Uterus (tissue), 2 donors: Measurements from ENCODE around the gene DROSHA.

ENCODE experiments used
- POLR2A ChIP-seq, 2 donors: fragments of 450-650 bp; IDR thresholded peaks; one replicate each; pipeline ENCODE4 v1.6.1; 2016; ENCODE audit warnings: antibody characterized with exemption in 2 of 2, mild to moderate bottlenecking in 1 of 2, moderate library complexity in 1 of 2
- TF ChIP-seq, protein P1 (sequence below), 4 experiments: fragments of 200-600 bp in 2 of 4; fragments of 450-650 bp in 2 of 4; sonication (generic) in 2 of 4; IDR thresholded peaks; one replicate each; pipeline ENCODE4 v1.5.1; 2016 to 2019; ENCODE audit warnings: antibody characterized with exemption in 4 of 4, mild to moderate bottlenecking in 2 of 4, moderate library complexity in 1 of 4

DNA sequence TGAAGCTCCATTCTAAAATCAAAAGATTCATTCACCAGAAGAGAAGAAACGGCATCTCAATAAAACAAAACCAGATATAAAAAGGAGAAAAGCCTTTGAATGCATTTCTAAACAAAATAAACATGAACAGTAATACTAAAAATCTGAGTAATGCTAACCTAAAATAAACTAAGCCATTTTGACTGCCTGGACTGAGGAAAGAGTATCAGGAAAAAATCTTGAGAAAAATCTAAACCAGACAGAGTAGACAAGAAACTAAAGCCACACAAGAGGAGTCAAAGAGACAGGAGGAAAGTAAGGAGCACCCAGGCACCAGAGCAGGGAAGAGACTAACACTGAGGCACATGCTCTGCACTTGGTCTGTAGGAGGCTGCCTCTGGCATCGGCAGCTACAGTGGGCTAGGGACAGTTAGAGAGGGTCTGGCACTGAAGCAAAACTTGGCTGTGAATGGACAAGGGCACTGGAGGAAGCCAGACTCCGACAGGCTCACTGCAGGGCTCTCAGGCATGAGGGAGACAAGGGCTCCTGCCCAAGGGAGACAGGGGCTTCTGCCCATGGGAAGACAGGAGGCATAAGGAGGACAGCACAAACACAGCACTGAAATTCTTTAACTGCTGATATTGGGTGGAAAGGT is 50.2 kb downstream of the DROSHA start:
- TF ChIP-seq, protein P1, sequence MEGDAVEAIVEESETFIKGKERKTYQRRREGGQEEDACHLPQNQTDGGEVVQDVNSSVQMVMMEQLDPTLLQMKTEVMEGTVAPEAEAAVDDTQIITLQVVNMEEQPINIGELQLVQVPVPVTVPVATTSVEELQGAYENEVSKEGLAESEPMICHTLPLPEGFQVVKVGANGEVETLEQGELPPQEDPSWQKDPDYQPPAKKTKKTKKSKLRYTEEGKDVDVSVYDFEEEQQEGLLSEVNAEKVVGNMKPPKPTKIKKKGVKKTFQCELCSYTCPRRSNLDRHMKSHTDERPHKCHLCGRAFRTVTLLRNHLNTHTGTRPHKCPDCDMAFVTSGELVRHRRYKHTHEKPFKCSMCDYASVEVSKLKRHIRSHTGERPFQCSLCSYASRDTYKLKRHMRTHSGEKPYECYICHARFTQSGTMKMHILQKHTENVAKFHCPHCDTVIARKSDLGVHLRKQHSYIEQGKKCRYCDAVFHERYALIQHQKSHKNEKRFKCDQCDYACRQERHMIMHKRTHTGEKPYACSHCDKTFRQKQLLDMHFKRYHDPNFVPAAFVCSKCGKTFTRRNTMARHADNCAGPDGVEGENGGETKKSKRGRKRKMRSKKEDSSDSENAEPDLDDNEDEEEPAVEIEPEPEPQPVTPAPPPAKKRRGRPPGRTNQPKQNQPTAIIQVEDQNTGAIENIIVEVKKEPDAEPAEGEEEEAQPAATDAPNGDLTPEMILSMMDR (IDR thresholded peaks at IDR 0.05), result no peak
- no peak for TF ChIP-seq POLR2A (IDR thresholded peaks at IDR 0.05)
